Astrocyte of the spinal cord (primary cell): ENCODE data around the gene RBM43.

Experiments used
- DNase-seq: peaks from one replicate; pipeline ENCODE4 v3.0.0; 2011; ENCODE audit warnings: low read depth, low spot score
- H3K4me3 ChIP-seq: 2 replicates; pipeline ENCODE4 v1.5.1; 2011; ENCODE audit warnings: low read depth, mild to moderate bottlenecking, low read length, moderate library complexity
- CTCF ChIP-seq: IDR thresholded peaks from 2 replicates; pipeline ENCODE4 v1.5.1; 2012; ENCODE audit warnings: low read depth, mild to moderate bottlenecking, low read length, inconsistent platforms
- in situ Hi-C: cut with HindIII; loops from 2 replicates; pipeline ENCODE4 v1.10.0; 2017; ENCODE audit warnings: low sequenced_read_pairs

Gene RBM43

GRCh38 chr2:151269798-151270568 is 8.3 kb upstream of the RBM43 start:
- DNase-seq = no peak
- no peak overlapping the region for H3K4me3 ChIP-seq
- in situ Hi-C loops = no loop called here
- no peak for TF ChIP-seq CTCF

- no peak overlapping the region for H3K4me3 ChIP-seq
- in situ Hi-C loops = no loop called here
- TF ChIP-seq CTCF = no peak
- DNase-seq = no peak
These were observed 6.4 kb upstream of the RBM43 start for GRCh38 chr2:151268085-151268484.

- no peak for TF ChIP-seq CTCF
These were observed 5.9 kb upstream of the RBM43 start for GRCh38 chr2:151267537-151267936.

GRCh38 chr2:151265991-151266390 is 4.3 kb upstream of the RBM43 start:
- in situ Hi-C loops = no loop called here
- TF ChIP-seq CTCF = no peak
- DNase-seq = no peak
- H3K4me3 ChIP-seq = no peak overlapping the region

More at GRCh38 chr2:151267537-151267936, 5.9 kb upstream of the RBM43 start:
- DNase-seq = no peak
- H3K4me3 ChIP-seq = no peak overlapping the region
- in situ Hi-C loops = no loop called here

GRCh38 chr2:151264157-151264825 is 2.6 kb upstream of the RBM43 start:
- no peak overlapping the region for H3K4me3 ChIP-seq
- TF ChIP-seq CTCF = no peak
- no peak for DNase-seq
- in situ Hi-C loops = no loop called here

GRCh38 chr2:151262629-151263028 is 966 bp upstream of the RBM43 start:
- no peak for DNase-seq
- H3K4me3 ChIP-seq = no peak overlapping the region
- in situ Hi-C loops = no loop called here
- TF ChIP-seq CTCF = no peak
